GM23248 (cell line): ENCODE results near the gene ZDHHC14.

Experiments used
- EZH2 ChIP-seq: fragments of 200-600 bp; sonication (generic); IDR thresholded peaks from 2 replicates; pipeline ENCODE4 v1.6.1; 2018; ENCODE audit warnings: antibody characterized with exemption, mild to moderate bottlenecking; ENCODE audit not compliant: insufficient read depth, poor library complexity, severe bottlenecking
- EZH2phosphoT487 ChIP-seq: fragments of 200-600 bp; sonication (generic); IDR thresholded peaks from 2 replicates; pipeline ENCODE4 v1.6.1; 2018; ENCODE audit warnings: antibody characterized with exemption, moderate library complexity, mild to moderate bottlenecking, low read depth; ENCODE audit not compliant: insufficient read depth

- TF ChIP-seq EZH2phosphoT487 = no peak
- TF ChIP-seq EZH2 = no peak
Observed at GRCh38 chr6:157708933-157709332, 327.9 kb downstream of the ZDHHC14 start.
